GM21619 (cell line): ENCODE data around the gene ASIC2.

Experiments used
- ATAC-seq: cut with Tn5 transposase; IDR thresholded peaks from one replicate; pipeline ENCODE4 v1.9.1; 2021; ENCODE audit not compliant: unreplicated experiment

The ASIC2 gene

GRCh38 chr17:33209671-33210070 lies 83.4 kb downstream of the ASIC2 start:
- ATAC-seq: no peak

- no peak for ATAC-seq
Observed at GRCh38 chr17:33207231-33207630, 85.9 kb downstream of the ASIC2 start.

GRCh38 chr17:33205552-33205951 lies 87.5 kb downstream of the ASIC2 start:
- no peak for ATAC-seq

DNA sequence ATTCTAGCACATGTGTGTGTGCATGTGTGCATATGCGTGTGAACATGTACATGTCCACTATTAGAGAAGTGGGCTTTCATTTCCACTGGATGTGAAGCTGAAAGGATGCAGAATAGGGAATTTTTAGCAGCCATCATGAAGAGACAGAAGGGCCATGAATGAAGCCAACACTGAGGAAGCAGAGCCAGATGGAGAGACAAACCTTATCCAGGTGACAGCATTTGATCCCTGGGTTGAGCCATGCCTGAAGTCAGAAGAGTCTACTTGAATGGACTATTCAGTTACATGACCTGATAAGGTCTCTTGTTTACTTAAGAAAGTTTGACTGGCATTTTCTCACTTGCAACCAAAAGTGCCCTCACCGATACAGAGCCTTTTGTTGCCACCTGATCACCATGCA lies 88.4 kb downstream of the ASIC2 start:
- ATAC-seq: no peak

GRCh38 chr17:33204156-33204555 lies 88.9 kb downstream of the ASIC2 start:
- ATAC-seq: no peak

GRCh38 chr17:33202796-33203495 lies 90.1 kb downstream of the ASIC2 start:
- ATAC-seq: no peak

DNA sequence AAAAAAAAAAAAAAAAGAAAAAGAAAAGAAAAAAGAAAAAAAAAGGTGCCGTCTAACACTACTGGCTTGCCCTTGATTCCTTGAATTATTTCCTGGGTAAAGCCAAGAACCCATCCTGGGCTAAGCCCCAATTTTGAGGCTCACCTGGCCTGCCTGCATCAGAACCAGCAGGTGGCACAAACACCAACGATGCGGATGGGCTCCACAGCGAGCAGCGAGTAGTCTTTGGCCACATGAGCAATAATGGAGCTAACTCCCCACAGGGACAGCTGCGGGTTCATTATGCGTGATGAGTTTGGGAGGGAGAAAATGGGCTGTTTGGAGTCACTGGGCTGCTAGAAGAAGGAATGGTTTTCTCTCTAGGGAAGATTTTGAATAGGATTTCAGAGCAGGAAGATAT lies 91.1 kb downstream of the ASIC2 start:
- no peak for ATAC-seq

- ATAC-seq: no peak
Observed at GRCh38 chr17:33201283-33201682, 91.8 kb downstream of the ASIC2 start.

GRCh38 chr17:33200587-33200986 lies 92.5 kb downstream of the ASIC2 start:
- no peak for ATAC-seq

- ATAC-seq: no peak
Observed at GRCh38 chr17:33199571-33200510, 93.3 kb downstream of the ASIC2 start.

GRCh38 chr17:33198954-33199353 lies 94.1 kb downstream of the ASIC2 start:
- no peak for ATAC-seq

- ATAC-seq: no peak
Observed at GRCh38 chr17:33197342-33197741, 95.8 kb downstream of the ASIC2 start.

- no peak for ATAC-seq
Observed at GRCh38 chr17:33196883-33197282, 96.2 kb downstream of the ASIC2 start.

- no peak for ATAC-seq
Observed at GRCh38 chr17:33192951-33193911, 99.9 kb downstream of the ASIC2 start.

DNA sequence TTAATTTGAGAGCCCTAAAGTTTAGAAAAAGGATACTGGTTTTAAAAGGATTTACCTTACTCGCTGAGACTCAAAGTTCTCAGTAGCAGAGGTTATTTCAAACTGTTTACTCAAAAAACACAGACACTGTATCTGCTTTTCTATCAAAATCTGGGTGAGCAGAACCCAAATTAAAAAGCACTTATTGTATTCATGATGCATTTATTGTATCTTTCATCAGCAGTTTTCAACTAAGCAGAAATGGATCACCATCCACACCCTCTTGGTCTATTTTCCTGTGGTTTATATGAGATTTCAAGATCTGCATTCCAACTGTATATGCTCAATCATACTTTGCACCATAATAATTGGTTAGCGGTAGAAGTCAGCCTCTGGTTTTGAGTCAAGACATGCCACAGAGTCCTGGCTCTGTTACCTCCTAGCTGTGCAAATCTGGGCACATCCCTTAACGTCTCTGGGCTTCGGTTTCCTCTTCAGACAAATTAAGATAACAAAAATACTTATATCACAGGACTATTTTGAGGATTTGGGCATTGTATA lies 109.5 kb downstream of the ASIC2 start:
- ATAC-seq: no peak

DNA sequence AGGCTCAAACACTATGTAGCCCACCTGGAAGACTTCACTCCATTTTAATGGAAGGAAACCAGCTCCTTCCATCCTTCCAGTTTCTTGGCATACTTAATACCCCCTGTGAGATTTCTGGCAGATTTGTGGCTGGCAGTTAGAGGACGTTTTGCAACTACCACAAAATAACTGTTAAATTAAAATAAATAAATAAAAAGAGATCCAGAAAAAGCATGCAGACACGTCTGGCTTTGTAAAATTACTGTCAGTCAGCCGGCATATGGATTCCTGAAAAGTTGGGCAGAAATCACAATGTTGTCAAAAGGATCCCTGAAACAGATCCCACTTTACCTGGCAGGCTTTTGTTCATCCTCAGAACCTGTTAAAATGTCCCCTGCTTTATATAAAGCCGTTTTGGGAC lies 113.9 kb downstream of the ASIC2 start:
- no peak for ATAC-seq

DNA sequence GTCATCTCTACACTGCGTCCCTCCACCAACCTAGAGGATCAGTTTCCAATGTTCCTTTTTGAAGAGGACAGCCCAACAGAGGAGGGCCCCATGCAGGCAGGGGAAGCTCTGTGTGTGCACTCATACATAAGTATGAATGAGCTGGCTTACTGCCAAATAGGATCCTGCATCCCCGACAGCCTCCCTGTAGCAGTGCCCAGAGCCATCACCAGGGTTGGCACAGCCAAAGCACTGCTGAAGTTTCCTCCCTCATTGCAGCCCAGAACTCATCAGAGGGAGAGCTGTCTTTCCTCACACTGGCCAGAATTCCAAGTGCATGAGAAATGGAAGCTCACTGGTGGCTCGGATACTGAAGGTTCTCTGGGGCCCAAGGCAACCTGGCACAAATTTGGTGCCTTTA lies 114.4 kb downstream of the ASIC2 start:
- ATAC-seq: no peak

DNA sequence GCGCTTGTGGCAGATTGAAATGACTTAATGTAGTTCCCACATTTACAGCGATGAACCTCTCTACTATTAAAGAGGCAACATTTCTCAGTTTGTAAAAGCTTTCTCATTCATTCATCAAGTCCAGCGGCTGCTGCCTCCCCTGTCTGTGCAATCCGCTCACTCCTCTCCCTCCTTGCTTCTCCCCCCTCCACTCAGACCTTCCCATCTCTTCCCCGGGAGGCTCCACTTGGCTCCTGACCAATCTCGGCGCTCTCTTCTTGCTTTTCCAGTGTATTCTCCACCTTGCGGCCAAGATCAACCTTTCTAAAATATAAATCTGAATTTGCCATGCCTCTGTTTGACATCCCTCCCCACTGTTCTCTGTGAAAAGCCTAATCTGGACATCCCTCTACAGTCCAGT lies 117.5 kb downstream of the ASIC2 start:
- ATAC-seq: no peak

DNA sequence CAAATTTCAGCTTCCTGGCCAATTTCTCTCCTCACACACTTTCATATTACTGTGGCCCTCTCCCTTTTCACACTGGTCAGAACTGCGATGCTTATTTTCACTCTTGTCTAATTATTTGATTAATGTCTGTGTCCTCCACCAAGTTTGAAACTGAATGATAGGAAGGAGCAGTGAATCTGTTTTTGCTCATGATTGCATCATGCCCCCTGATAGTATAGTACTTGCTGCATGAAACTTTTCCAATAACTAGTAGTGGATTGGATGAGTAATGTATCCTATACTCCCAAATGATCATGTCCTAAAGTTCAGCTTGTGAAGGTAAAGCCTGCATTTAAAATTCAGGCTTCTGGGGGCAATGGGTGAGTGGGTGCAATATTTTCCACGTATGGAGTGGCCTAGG lies 121.2 kb downstream of the ASIC2 start:
- no peak for ATAC-seq

- ATAC-seq: no peak
Observed at GRCh38 chr17:33169580-33170285, 123.4 kb downstream of the ASIC2 start.
